Sigmoid colon (tissue), 4 donors: ENCODE results near the gene ASPSCR1.

Experiments
- POLR2A ChIP-seq, 2 donors: fragments of 450-650 bp; IDR thresholded peaks; one replicate each; pipeline ENCODE4 v1.6.1; 2016; ENCODE audit warnings: antibody characterized with exemption in 2 of 2, mild to moderate bottlenecking in 2 of 2, moderate library complexity in 2 of 2
- POLR2AphosphoS5 ChIP-seq, 4 donors: sonication (generic); formaldehyde crosslinking; IDR thresholded peaks; one replicate each; pipeline ENCODE4 v1.6.1; 2017; ENCODE audit warnings: antibody characterized with exemption in 4 of 4
- TF ChIP-seq, protein P1 (sequence below), 4 experiments: fragments of 450-650 bp in 3 of 4; fragments of 200-600 bp in 1 of 4; IDR thresholded peaks; one replicate each; pipeline ENCODE4 v1.5.1; 2016 to 2019; ENCODE audit warnings: antibody characterized with exemption in 4 of 4, mild to moderate bottlenecking in 3 of 4, moderate library complexity in 2 of 4

DNA sequence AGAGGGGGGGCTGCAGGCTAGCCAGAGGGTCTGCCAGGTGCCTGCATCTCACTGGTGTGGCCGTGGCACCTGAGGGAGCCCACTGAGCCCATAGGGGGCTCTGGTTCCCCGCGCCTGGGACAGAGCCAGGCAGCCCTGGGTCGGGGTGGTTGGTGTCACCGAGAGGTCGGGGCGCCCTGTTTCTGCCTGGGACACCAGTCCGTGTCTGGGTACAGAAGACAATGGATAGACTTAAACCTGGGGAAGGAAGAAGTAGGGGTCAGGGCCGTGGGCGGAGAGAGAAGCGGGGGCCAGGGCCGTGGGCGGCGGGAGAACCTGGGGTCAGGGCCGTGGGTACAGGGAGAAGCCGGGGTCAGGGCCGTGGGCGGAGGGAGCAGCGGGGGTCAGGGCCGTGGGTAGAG lies 71.1 kb downstream of the ASPSCR1 start:
- TF ChIP-seq, protein P1, sequence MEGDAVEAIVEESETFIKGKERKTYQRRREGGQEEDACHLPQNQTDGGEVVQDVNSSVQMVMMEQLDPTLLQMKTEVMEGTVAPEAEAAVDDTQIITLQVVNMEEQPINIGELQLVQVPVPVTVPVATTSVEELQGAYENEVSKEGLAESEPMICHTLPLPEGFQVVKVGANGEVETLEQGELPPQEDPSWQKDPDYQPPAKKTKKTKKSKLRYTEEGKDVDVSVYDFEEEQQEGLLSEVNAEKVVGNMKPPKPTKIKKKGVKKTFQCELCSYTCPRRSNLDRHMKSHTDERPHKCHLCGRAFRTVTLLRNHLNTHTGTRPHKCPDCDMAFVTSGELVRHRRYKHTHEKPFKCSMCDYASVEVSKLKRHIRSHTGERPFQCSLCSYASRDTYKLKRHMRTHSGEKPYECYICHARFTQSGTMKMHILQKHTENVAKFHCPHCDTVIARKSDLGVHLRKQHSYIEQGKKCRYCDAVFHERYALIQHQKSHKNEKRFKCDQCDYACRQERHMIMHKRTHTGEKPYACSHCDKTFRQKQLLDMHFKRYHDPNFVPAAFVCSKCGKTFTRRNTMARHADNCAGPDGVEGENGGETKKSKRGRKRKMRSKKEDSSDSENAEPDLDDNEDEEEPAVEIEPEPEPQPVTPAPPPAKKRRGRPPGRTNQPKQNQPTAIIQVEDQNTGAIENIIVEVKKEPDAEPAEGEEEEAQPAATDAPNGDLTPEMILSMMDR (IDR thresholded peaks at IDR 0.05) = no peak
- TF ChIP-seq POLR2AphosphoS5 (IDR thresholded peaks at IDR 0.05) = no peak
- no peak for TF ChIP-seq POLR2A (IDR thresholded peaks at IDR 0.05)
